Activated naive CD4-positive, alpha-beta T cell treated with anti-CD3 and anti-CD28 coated beads, Interleukin-2, amount 50 U/mL, for 72 hours (primary cell): ENCODE data around the gene FBXO41. TPM values are rescaled to one million over a fixed set of nuclear protein-coding genes. Genes with fewer than 3 reads are reported as not detected.
A peak's percentile ranks its signal among the peaks of the same experiment; 100 is the strongest.

ENCODE experiments used
- ATAC-seq, 2 donors: fragments of 150-1000 bp; cut with Tn5 transposase; 2 replicates each; pipeline ENCODE4 v1.10.0; 2021; ENCODE audit warnings: mild to moderate bottlenecking in 2 of 2, moderate library complexity in 2 of 2
- DNase-seq, 2 donors: peaks; one replicate each; pipeline ENCODE4 v3.0.0; 2021 to 2022; ENCODE audit warnings: low spot score in 2 of 2
- H3K27ac Mint-ChIP-seq, 2 donors: one replicate each; pipeline ENCODE4 v1.8.0; 2022; ENCODE audit warnings: mild to moderate bottlenecking in 2 of 2, mixed read lengths in 2 of 2
- H3K36me3 Mint-ChIP-seq, 2 donors: one replicate each; pipeline ENCODE4 v1.8.0; 2022; ENCODE audit warnings: mixed read lengths in 2 of 2
- H3K9me3 Mint-ChIP-seq, 2 donors: one replicate each; pipeline ENCODE4 v1.8.0; 2022; ENCODE audit warnings: mixed read lengths in 2 of 2
- total RNA-seq, 2 donors: library from RNA; stranded (reverse); gene quantifications; one replicate each; pipeline ENCODE4 v1.2.3, GENCODE V29; 2022

The FBXO41 gene
- 10 to 100 TPM; 16.0 to 41.5 TPM for total RNA-seq

DNA sequence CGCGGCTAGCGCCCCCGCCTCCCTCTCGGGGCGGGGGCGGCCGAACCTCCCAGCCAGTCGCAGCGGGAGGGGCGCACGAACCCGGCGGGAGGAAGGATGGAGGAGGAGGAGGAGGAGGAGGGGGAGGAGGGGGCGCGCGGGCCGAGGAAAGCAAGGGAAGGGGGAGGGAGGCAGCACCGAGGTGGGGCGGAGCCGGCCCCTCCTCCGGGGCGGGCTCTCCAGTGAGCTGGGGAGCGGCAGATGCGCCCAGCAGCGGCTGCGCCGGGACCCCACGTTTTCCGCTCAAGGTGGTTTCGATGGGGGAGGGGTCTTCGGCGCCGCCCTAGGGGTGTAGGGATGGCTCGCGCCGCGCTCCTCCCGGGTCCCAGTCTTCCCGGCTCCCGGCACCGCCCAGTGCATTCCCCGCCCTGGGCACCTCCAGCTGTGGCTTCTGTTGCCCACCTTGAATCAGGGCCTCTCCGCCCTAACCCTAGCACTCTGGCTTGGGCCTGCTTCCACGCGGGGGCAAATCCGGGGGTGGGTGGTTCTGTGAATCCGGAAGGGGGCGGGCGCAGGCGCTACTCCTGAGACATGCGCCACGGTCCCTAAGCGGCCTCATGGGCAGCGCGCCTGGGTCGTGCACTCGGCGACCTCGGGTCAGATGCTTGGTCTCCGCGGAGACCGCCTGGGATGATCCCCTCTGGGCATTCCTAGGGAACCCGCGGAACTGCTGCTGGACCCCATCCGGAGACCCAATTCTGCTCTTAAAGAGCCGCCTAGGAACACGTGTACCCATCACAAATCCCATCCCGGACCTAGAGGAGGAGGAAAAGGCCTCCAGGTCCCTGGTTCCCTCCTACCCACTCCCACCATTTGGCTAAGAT is at the start of gene FBXO41:
Gene FBXO41 (minus strand): TSS at position 183 of the 863 bp plus-strand sequence. CDS start 14,848 bp downstream, outside the sequence.
- peak within 1 kb of the TSS; percentile 43 to 65 for H3K27ac Mint-ChIP-seq
- ATAC-seq: peak; percentile 81 to 89
- H3K36me3 Mint-ChIP-seq: peaks cover 0 to 8% of the 10 kb centered on the region in 2 donors
- H3K9me3 Mint-ChIP-seq: no peaks in the 10 kb centered on the region
- peak; percentile 71 to 77 for DNase-seq

- Mint-ChIP-seq H3K27ac (no peak overlapping the region), H3K9me3 (peaks cover 0 to 8% of the 10 kb centered on the region in 2 donors), H3K36me3 (no peaks in the 10 kb centered on the region)
- no peak for ATAC-seq
- no peak for DNase-seq
These were observed 49.8 kb upstream of the FBXO41 start for GRCh38 chr2:73334045-73334444.

GRCh38 chr2:73333564-73333963 is 49.3 kb upstream of the FBXO41 start:
- Mint-ChIP-seq H3K27ac (no peak overlapping the region), H3K36me3 (no peaks in the 10 kb centered on the region), H3K9me3 (peaks cover 0 to 8% of the 10 kb centered on the region in 2 donors)
- ATAC-seq (no peak), DNase-seq (no peak)

DNA sequence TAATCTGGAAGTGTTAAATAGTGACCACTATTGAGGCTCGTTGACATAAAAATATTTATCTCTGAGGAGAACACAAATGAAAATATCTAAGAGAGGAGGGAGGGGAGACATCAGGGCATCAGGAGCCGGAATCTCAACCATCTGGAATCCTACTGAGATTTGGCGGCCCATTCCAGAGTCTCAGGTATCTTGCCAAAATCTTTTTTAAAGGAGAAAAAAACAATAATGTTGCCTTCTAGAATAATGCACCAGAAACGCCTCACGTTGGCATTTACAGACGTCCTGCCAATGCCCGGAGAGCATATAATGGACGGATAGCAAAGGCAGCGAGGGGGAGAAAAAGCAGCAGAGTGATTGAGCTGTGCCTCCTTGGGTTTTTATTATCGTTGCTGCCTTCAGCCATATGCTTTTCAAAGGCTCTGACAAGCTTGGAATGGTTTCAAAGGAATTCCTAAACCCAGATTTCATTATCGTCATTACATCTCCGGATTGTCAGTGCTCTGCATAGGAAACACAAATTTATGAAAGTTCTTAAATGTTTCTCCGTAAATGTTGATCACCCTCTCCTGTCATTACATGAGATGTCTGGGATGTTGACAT is 39.9 kb upstream of the FBXO41 start:
- no peaks in the 10 kb centered on the region for H3K9me3 Mint-ChIP-seq
- no peak for ATAC-seq

DNA sequence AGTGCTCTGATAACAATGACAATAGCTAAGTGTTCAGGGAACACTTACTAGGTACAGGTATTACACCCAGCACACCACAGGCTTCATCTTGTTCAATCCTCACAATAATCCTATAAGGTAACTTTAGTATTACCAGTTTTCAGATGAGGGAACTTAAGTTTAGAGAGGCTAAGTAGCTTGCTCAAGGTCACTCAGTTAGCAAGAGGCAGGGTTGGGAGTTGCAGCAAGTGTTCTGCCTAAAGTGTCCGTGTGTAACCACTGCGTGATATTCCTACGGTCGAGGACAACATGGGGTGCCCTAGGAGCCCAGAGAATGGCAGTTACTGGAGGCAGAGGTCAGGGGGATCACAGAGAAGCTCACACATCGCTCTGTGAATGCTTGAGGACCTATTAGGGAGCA is 39.3 kb upstream of the FBXO41 start:
- ATAC-seq (no peak), DNase-seq (no peak)
- H3K36me3 Mint-ChIP-seq: no peaks in the 10 kb centered on the region
- no peak overlapping the region for H3K27ac Mint-ChIP-seq
- H3K9me3 Mint-ChIP-seq: no peaks in the 10 kb centered on the region

More for the DNA sequence above, 39.9 kb upstream of the FBXO41 start:
- no peak for DNase-seq
- Mint-ChIP-seq H3K36me3 (no peaks in the 10 kb centered on the region), H3K27ac (no peak overlapping the region)

DNA sequence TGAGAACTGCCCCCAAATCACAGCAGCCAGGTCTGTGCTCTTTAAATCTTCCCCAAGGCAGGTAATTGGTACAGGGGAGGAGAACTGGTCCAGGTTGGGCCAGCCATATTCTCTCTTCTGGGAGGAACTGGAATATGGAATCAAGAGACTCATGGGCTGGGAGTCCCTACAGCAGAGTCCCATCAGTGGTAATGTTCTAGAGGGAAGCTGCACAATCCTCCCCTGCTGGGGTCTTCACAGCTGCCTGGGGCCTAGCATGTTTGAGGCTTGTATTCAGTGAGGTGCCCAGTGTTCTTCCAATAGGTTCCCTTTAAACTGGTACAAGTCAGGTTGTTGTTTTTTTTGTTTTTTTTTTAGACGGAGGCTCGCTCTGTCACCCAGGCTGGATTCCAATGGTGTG is 30.2 kb upstream of the FBXO41 start:
- DNase-seq (no peak), ATAC-seq (no peak)
- no peak overlapping the region for H3K27ac Mint-ChIP-seq
- H3K36me3 Mint-ChIP-seq: no peaks in the 10 kb centered on the region
- H3K9me3 Mint-ChIP-seq: no peaks in the 10 kb centered on the region

- Mint-ChIP-seq H3K27ac (no peak overlapping the region), H3K9me3 (no peaks in the 10 kb centered on the region), H3K36me3 (no peaks in the 10 kb centered on the region)
- no peak for DNase-seq
- ATAC-seq: no peak
These were observed 23.4 kb upstream of the FBXO41 start for GRCh38 chr2:73307720-73308119.

DNA sequence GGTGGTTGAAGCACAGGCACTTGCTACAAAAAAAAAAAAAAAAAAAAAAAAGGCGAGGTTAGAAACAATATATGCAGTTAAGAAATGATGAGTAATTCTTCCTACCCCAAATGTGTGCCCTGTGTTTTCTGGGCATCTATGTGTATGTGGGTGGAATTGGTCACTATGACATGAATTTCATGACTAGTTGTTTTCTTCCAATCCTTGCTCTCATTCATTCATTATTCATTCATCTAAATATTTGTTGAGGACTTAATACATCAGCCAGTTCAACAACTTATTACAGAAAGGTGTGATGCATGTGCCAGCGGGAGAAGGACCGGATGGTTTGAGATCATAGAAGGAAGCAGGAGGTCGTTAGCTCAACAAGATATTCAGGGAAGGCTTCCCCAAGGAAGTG is 17.4 kb upstream of the FBXO41 start:
- Mint-ChIP-seq H3K9me3 (no peaks in the 10 kb centered on the region), H3K36me3 (no peaks in the 10 kb centered on the region), H3K27ac (no peak overlapping the region)
- ATAC-seq (no peak), DNase-seq (no peak)

DNA sequence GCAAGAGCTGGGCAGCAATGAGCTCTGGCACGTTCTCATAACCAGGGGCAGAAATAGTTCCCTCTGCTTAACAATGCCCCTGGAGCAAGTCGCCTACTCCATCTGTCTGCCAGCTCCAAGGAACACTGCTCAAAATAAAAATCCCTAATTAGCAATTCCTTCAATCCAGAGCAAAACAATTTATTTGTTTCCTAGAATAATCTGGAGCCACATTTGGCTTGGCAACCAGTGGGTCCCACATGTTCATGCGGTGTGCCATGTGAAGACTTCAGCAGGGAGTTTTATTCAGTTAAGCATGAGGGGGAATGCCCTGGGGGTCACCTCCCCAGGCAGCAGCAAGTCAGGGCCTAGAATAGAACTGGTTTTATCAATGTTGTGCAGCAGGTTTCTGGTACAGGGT is 16.6 kb upstream of the FBXO41 start:
- Mint-ChIP-seq H3K27ac (no peak overlapping the region), H3K9me3 (no peaks in the 10 kb centered on the region), H3K36me3 (no peaks in the 10 kb centered on the region)
- DNase-seq (no peak), ATAC-seq (no peak)

DNA sequence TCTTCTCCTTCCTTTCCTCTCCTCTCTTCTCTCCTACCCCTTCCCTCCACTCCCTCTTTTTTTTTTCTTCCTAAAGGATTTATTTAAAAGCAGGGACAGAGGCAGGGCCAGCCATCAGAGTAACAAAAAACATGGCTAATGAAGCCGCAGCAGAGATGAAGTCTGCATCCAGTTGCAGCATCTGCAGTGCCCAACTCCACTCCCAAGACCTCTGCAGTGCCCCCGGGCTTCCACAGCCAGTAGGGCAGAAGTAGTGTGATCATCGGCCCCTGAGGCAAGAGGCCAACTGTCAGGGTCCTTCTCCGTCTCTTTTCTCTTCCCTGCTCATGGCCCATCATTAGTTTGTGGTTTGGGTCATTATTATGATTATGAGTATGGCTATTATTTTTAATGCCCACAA is 13.3 kb upstream of the FBXO41 start:
- H3K36me3 Mint-ChIP-seq: no peaks in the 10 kb centered on the region
- no peak for DNase-seq
- no peak overlapping the region for H3K27ac Mint-ChIP-seq
- H3K9me3 Mint-ChIP-seq: no peaks in the 10 kb centered on the region
- ATAC-seq: no peak

GRCh38 chr2:73297151-73297559 is 12.9 kb upstream of the FBXO41 start:
- H3K27ac Mint-ChIP-seq: no peak overlapping the region
- H3K9me3 Mint-ChIP-seq: no peaks in the 10 kb centered on the region
- H3K36me3 Mint-ChIP-seq: no peaks in the 10 kb centered on the region
- DNase-seq (no peak), ATAC-seq (no peak)

DNA sequence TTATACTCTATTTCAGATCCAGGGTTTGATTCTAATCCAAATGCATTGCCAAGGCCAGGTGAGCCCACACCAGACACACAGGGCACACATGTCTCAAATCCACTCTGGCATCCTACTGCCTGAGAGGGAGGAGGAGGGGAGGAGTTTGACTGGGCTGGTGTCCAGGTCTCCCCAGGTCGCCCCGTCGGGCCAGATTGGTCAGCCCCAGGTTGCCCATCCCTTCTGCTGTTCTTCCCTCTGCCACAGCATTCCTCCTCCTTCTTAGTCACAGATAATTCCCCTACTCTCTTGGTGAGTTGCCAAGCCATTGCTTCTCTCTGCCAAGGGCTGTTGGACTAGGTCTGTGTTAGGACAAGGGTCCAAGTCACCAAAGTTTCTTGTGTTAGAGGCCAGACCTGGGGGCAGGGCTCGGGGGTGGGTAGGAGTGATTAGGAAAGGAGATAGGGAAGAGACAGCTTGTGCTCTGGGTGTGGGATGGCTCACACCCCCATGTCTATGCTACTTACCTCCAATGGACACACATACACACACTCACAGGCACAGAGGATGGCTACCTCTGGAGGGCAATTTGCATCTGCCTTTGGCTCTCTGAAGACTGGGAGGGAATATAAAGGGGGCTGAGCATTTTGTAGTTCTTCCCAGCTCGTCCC is 11.6 kb upstream of the FBXO41 start:
- Mint-ChIP-seq H3K36me3 (peaks cover 0 to 6% of the 10 kb centered on the region in 2 donors), H3K27ac (no peak overlapping the region), H3K9me3 (no peaks in the 10 kb centered on the region)
- no peak for DNase-seq
- ATAC-seq: no peak

- peaks cover 0 to 6% of the 10 kb centered on the region in 2 donors for H3K36me3 Mint-ChIP-seq
- ATAC-seq (no peak), DNase-seq (no peak)
- H3K9me3 Mint-ChIP-seq: no peaks in the 10 kb centered on the region
- H3K27ac Mint-ChIP-seq: no peak overlapping the region
These were observed 10.0 kb upstream of the FBXO41 start for GRCh38 chr2:73294239-73294638.

GRCh38 chr2:73293534-73294171 is 9.4 kb upstream of the FBXO41 start, which contains the start of gene EGR4:
Gene EGR4, minus strand, starts transcription at chr2:73293548. Its CDS starts 231 bp downstream, at chr2:73293317.
- DNase-seq: peak; percentile 87 to 89
- H3K36me3 Mint-ChIP-seq: peaks cover 0 to 6% of the 10 kb centered on the region in 2 donors
- H3K9me3 Mint-ChIP-seq: no peaks in the 10 kb centered on the region
- H3K27ac Mint-ChIP-seq: no peak within 1 kb of the TSS
- ATAC-seq: peak; percentile 95 to 98

- no peak for ATAC-seq
- DNase-seq: peak in 1 of 2 donors; percentile 20
- H3K27ac Mint-ChIP-seq: no peak overlapping the region
- H3K36me3 Mint-ChIP-seq: peaks cover 0 to 6% of the 10 kb centered on the region in 2 donors
- no peaks in the 10 kb centered on the region for H3K9me3 Mint-ChIP-seq
These were observed 8.7 kb upstream of the FBXO41 start for GRCh38 chr2:73292906-73293533.

GRCh38 chr2:73292316-73292905 is 8.1 kb upstream of the FBXO41 start:
- no peak for ATAC-seq
- H3K9me3 Mint-ChIP-seq: no peaks in the 10 kb centered on the region
- peaks cover 0 to 6% of the 10 kb centered on the region in 2 donors for H3K36me3 Mint-ChIP-seq
- DNase-seq: no peak
- H3K27ac Mint-ChIP-seq: no peak overlapping the region
